ENCODE data around the gene C3orf22.
"Not testable (repeated sequence)": the region's sequence is repeated elsewhere in the genome, so short reads cannot be mapped to it uniquely, and the experiment has no call there.

Gene C3orf22, protein sequence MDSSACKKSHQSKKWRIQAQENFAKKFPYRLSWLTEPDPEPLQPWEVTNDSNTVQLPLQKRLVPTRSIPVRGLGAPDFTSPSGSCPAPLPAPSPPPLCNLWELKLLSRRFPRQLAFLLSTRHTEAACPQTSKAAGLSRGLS

DNA sequence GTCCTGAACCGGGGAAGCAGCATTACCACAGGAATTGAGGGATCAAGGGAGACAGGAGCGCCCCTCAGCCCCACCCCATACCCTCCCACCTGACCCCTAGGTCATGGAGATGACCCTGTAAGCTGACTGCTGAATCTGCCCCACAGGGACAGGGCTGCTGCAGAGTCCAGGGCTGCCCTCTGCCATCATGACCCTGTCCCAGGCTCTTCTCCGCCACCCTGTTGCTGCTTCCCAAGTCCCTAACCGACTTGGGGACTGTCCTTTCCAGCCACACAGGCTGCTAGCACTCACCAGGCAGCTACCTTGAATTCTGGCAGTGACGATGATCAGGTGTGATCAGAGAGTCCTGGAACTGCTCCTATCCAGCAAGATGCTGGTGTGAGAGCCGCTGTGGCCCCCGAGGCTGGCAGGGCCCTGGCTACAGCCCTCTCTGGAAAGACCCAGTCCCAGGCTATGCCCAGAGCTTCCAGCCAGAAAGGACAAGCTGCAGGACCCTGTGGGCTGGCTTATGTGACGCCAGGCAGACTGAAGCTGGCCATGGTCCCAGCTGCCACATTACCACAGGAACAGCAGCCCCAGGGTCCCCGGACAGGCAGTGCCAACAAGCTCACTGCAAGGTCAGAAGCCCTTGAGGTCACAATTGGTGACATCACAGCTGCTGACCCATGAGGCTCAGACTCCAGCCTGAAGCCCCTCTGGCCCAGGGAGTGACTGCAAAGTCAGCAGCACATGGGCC is at the start of gene C3orf22:
C3orf22 (minus strand) TSS at position 597 of the 736 bp plus-strand sequence. CDS start 5,542 bp downstream, outside the sequence.
- no peak for DNase-seq

DNA sequence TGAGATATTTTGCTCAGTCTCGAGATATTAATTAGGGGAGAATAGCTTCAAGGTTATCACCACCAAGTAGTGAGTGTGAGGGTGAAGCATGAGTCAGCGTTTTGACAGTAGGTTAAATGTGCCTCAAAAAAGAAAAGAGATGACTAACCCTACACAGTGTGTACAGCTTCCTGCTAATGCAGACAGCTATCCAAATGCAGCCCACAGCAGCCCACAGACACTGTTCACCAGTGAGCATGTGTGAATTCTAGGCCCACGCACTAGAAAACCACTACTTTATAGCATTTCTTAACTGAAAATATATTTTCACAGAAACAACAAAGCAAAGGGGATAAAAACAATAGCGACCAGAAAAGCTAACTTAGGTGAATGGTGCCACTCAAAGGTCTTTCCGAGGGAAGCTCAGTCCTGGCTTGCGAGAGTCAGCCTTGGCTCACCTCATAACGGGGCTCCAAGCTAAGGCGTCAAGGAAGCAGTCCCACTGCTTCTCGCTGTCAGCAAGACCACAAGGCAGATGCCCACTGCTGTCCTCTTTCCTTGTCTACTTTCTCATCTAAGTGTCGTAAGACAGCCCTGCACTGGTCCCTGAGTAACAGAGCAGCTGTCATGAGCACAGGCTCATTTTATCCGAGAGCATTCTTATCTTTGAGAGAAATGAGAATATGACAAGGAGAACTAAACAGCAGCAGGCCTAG is 48.6 kb upstream of the C3orf22 start:
- DNase-seq = no peak

DNA sequence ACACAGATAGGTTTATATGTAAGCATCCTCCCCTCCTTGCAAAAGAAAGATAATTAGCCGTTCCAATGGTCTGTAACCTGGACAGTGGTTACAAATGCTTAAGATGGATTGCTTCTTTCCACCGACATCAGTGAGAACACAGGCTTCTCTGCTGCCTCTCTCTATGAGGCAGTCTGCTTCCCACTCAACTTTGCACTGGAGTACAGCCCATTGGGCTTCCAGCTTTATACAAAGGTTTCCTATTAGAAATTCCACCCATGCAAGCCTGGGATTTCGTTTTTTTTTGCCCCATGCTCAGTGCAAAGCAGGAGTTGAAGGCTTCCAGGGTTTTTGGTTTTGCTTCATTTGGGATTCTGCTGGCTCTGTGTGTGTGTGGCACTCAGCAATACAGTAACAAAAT is 47.3 kb upstream of the C3orf22 start:
- DNase-seq = no peak

DNA sequence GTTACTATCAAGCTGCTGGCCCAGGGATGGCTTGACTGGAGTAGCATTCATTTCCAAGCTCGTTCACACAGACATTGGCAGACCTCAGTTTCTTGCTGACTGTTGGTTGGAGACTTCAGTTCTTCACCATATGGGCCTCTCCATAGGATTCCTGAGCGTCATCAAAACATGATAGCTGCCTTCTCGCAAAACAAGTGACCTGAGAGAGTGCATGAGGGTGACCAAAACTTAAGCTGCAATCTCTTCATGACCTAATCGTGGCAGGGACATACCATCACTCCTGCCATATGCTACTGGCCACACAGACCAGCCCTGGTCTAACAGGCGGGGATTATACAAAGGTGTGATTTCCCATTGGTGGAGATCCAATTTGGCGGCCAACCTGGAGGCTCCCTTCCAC is 46.0 kb upstream of the C3orf22 start:
- DNase-seq = no peak

DNA sequence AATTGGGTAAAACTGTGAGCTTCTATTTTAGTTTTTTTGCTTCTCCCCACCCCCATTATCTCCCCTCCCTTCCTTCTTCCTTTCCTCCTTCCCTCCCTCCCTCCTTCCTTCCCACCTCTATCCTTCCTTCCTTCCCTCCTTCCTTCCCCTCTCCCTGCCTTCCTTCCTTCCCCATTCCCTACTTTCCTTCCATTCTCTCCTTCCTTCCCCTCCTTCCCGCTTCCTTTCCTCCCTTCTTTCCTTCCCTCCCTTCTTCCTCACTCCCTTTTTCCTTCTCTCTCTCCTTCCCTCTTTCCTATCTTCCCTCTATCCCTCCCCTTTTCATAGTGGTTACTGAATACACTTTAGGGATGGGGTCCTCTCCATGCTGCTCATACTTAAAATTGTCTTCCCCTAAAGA is 40.4 kb upstream of the C3orf22 start:
- no peak for DNase-seq

DNA sequence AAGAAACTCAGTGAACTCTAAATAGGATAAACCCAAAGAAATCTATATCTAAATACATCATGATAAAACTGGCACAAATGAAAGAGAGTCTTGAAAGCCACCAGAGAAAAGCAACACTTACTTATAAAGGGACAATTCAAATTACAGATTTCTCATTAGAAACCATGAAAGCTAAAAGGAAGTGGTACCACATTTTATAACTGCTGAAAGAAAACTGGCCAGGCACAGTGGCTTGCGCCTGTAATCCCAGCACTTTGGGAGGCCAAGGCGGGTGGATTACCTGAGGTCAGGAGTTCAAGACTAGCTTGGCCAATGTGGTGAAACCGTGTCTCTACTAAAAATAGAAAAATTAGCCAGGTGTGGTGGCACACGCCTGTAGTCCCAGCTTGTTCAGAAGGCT is 36.7 kb upstream of the C3orf22 start:
- DNase-seq = not testable (repeated sequence)

DNA sequence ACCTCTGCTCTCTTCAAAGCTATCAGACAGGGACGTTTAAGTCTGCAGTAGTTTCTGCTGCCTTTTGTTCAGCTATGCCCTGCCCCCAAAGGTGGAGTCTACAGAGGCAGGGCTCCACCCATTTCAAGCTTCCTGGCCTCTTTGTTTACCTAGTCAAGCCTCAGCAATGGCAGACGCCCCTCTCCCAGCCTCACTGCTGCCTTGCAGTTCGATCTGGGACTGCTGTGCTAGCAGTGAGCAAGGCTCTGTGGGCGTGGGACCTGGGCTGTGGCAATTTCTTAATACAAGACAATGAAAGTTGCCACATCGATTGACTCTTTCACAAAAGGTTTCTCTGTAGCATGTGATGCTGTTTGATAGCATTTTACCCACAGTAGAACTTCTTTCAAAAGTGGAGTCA is 32.8 kb upstream of the C3orf22 start:
- DNase-seq = not testable (repeated sequence)

DNA sequence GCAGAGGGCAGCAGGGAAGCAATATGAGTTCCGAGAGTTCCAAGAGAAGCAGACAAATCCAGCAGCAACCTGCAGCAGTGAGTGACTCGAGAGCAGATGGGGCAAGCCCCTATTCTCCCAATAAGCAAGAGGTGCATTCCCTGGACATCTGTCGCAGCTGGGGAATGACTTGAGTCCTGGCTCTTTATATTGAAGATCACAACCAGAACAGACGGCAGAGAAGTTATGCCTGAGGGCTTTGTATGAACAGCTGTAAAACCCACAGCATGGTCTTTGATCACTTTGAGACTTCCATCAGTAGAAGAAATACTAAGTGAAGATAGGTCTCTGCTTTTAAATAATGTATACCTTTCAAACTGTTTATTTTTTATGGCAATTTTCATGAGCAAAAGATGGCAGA is 23.6 kb upstream of the C3orf22 start:
- DNase-seq = no peak

DNA sequence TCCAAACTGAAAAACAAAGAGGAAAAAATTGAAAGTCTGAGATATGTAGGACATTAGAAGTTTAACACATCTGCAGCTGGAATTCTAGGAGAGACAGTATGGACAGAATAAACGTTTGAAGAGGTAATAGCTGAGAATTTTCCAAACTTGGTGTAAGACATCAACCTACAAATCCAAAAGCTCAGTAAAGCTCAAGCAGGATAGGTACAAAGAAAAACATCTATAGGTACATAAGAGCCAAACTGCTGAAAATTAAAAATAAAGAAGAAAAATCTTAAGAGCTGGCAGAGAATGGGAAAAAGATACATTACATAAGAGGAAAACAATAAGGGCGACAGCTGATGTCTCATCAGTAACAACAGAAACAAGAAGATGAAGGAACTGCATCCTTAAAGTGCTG is 22.8 kb upstream of the C3orf22 start:
- no peak for DNase-seq

DNA sequence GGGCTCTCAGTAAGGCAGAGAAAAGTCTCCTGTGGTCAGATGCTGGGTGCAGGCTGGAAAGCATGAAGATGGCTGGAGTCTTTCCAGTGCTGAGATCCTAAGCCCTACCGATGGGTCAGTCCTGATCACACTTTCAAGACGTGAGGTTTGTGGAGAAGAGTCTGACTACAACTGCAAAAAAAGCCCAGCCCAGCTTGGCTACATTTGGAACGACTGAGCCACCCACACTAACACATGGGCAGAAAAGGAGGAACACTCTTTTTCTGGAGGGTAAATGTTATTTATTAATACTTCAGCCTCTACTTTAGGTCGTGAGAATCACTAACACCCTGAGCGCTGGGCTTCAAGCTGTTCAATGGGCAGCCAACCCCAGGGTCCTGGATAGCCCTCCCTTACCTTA is 22.0 kb upstream of the C3orf22 start:
- no peak for DNase-seq

DNA sequence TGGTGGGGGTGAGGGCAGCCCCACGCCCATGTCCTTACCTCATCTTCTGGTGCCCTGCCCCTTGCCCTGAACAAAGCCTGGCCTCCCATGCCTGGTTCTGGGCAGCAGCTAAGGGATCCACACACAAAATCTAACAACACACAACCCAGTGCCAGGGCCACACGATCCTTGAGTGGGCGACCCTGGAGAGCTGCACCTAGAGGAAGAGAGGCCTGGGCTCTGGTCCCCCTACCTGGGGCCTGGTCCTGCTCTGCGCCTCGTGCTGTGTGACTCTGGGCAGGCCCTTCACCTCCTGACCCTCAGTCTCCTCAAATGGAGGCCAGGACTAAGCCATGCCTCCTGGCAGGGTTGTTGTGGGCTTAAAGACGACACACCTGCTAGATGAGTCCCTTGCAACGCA is 20.0 kb upstream of the C3orf22 start:
- no peak for DNase-seq

DNA sequence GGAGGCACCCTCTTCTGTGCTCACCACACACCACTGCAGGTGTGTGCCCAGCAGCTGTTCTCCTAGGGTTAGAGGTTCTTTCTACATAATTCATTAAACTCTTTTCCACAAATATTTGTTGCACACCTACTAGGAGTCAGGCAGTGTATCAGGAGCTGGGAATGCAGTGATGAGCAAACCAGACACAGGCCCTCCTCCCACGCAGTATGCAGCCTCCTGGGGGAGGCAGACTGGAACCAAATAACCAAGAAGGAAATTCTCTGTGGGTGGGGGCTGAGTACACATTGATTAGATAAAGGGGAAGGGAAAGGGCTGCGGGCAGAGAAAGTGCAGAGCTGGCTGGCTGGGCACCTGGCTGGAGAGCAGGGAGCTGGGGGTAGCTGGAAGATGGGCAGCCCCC is 18.5 kb upstream of the C3orf22 start:
- DNase-seq = no peak

DNA sequence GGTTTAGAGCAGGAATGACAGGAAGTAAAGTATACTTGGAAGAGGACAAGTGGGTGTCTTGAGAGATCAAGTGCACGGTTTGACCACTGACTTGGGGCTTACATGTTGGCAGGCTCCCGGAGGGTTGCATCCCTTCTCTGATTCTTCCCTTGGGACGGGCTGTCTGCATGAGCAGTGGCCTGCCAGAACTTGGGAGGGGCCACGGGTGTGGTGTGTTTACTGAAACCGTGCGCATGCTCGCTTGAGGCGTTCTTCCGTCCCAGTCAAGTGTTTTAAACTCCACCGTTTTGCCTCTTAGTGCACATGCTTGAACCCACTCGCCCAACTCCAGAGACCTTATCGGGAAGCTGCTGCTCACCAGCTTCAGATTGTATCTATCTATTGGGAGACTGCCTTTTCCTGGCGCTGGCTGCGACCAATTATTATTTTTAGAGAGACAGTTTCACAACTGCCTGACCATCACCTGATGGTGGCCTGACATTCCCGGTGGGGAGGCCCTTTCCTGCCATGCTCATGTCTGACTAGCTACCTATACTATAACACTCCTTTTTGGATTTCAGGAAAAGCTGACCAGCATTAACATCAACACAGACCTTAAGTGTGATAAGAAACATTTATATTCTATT is 14.9 kb upstream of the C3orf22 start:
- peak; percentile 1 for DNase-seq

DNA sequence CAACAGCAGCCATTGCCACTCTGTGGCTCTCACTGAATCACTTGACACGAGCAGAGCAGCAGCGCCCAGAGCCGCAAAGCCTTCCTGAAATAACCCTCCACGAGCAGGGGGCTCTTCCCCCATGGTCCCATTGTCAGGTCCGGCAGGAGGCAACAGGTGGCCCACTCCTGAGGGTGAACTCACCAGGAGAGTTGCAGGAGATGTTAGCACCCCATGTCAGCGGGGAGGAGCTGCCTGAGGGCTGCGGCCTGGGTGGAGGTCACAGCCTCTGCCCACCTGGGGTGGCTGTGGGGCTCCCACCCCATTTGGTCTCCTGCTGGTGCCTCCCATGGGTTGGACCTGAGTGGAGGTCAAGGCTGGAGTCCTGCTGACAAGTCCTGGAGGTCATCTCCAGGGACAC is 12.3 kb upstream of the C3orf22 start:
- DNase-seq = no peak

DNA sequence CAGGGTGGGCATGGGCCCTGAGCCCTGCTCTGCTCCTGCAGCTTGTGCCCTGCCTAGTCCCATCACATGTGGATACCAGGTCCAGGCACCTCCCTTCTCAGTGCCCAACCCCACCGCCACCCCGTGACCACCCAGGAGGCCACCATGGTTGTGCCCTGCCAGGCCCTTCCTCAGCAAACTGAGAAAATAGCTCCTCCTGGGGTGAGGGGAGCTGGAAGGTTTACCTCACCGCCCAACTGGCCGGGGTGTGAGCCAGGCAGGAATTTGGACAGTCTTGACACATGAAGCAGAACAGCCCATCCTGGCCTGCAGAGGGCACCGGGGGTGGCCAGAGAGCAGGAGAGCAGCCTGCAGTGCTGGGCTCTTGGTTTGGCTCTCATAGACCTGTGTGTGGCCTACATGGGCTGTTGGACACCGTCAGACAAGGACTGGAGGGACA is 11.4 kb upstream of the C3orf22 start:
- no peak for DNase-seq

DNA sequence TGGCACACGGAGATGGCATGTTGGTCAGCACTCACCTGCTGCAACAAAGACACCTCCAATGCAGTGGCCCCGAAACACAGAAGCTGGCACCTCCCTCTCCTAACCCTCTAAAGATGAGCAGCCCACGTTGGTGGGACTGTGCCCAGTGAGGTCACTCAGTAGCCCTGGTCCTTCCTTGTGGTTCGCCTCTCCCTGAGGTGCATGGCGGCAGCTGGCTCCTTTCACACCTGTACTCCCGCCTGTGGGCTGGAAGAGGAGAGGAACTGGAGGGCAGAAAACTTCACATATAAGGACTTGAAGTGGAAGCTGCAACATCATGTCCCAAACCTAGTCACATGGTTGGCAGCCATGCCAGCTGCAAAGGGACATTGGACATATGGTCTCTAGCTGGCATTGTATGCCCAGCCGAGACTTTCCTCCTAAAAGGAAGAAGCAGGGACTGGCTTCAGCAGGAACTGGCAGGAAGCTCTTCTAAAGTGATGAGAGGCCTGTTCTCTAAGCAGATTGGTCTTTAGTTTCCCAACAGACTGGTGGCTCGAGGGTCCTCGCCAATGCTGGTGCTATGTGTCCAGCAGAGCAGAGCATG is 10.8 kb upstream of the C3orf22 start:
- no peak for DNase-seq

DNA sequence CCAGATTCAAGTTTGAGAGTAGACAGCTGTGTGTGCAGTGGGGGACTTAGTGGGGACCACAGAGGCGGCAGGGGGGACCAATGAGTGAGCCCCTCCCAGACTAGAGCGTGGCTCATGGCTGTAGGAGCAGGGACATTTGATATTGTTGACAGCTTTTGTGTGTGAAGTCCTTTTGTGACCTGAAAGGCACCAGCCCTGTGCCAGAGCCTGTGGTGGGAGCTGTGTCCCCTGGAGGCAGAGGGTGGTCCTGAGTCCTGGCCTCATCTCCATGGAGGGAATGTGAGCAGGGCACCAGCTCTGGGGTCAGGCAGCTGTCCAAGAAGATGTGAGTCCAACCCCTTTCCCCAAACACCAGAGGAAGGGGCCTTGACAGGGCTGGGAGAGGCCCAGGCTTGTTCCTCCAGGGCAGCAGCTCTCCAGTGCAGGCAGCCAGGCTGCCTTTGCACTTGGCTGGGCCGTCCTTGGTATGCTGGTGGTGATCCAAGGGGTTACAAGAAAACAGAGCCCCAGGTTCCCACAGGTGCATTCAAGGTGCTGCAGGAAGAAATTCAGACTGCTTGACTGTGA is 10.1 kb upstream of the C3orf22 start:
- no peak for DNase-seq

DNA sequence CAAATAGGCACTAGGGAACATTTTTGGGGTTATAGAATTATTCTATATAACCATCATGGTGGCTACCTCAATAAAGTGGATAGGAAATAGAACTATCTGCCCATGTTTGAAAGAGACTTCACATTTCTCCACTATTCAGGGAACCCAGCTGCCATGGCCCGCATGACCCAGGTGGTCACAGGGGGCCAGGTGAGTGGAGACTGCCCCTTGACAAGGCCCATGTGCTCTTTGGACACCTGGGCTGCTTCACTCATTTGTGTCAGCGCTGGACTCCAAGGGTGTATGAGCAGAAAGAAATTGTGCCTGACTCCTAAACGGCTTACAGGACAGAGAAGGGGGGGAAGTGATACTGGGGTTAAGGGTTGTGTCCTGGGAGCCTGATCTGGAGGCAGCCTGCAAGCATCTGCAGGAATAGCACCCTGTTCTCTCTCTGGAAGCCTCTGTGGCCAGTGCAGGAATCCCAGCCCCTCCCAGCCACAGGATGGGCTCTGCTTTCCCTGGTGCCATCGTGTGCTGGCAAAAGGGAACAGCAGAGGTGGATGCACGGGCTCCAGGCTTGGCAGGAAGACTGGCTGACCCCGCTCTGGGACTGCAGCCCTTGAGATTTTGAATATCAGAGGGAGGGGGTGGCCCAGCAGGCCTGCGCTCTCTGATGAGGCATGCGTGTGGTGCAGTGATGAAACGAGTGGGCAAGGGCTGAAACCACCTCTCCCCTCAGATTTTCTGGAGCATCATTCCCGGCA is 9.1 kb upstream of the C3orf22 start:
- peak; percentile 2 for DNase-seq

DNA sequence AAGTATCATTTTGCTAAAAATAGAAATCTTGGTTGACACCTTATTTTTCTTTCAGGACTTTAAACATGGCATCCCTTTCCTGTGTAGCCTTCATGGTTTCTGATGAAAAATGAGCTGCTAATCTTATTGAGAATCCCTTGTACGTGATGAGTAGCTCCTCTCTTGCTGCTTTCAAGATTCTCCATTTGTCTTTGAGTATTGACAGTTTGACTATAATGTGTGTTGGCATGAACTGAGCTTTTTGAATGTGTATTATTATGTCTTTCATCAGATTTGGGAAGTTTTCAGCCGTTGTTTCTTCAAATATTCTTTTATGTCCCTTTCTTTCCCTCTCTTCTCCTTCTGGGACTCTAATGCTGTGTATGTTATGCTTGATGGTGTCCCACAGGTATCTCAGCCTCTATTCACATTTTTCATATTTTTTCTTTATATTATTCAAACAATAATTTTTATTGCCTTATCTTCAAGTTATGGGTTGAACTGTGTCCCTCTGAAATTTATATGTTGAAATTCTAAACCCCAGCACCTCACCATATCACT is 4.1 kb upstream of the C3orf22 start:
- no peak for DNase-seq

DNA sequence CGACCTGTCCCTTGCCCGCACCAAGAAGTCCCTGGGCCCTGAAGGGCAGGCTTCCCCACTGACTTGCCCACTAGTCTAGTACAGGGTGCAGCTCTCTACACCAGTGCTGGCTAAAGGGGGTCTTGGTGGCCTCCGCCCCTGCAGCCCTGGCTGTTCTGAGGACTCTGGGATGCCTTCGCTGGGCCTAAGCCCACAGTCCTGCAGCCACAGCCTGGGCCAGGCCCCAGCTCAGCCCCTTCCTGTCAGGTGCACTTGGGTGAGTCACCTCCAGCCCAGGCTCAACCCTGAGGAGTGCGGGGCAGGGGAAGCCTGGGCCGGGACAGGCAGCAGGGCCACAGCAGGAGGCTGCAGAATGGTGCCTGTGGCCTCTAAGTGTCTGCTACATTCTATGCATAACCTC is 971 bp downstream of the C3orf22 start:
- no peak for DNase-seq

DNA sequence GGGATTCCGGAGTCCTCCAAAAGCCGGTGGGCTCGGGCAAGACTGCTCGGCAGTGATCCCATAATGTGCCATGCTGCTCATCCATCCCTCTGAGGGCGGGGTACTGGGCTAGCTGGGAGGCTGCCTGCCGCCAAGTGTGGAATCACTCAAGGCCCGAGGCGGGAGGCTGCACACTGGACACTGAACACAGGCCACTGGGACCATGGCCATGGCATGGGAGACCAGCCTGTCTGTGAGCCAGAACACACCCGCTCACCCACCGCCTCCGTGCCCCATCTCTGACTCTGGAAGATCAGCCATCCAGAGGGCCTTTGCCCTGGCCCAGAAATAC is 1.4 kb downstream of the C3orf22 start:
- no peak for DNase-seq

Measured in NCI-H2227 treated with DMSO at 0.1 percent for 48 hours (cell line).